ENCODE results near the gene CSF1.

- TF ChIP-seq CTCF (IDR thresholded peaks at IDR 0.05) (no peak), POLR2A (IDR thresholded peaks at IDR 0.05) (no peak)
Measured at GRCh38 chr1:109881906-109882287, 28.8 kb upstream of the CSF1 start.

Measured in thyroid gland (tissue), 4 donors.